Measurements from ENCODE around the gene ATP9A. TPM values are rescaled to one million over a fixed set of nuclear protein-coding genes. Genes with fewer than 3 reads are reported as not detected.
A peak's percentile ranks its signal among the peaks of the same experiment; 100 is the strongest.
"Not testable (repeated sequence)": the region's sequence is repeated elsewhere in the genome, so short reads cannot be mapped to it uniquely, and the experiment has no call there.

Gene ATP9A
- total RNA-seq, 3 donors from 2014 or later: 0.30 to 1.2 (median 1.0) TPM

DNA sequence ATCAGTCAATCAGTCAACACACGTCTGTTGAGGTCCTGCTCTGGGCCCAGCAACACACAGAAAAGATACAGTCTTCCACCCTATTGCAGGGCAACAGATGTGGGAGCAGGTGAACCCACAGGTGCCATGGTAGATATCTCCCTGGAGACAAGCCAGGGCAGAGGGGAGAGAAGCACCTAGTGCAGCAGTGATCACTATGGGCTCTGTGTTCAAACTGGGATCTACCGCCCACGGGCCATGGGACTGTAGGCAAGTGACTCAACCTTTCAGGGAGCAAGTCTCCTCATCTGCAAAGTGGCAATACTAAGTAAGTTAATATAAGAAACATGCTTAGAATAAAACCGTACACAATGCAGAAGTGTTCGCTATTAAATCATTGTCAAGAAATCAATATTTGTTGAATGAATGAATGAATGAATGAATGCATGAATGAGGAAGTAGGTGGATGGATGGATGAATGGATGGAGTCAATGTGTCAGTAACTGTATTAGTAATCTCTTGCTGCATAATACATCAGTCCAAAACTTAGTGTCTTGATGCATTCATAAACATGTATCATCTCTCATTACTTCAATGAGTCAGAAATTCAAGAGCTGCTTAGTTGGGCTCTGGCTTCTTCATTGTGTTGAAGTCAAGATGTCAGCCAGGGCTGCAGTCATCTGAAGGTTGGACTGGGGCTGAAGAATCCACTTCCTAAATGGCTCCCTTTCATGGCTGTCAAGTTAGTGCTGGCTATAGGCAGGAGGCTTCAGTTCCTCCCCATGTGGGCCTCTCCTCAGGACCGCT, 193.7 kb downstream of the ATP9A start:
- no peak overlapping the region for H3K4me3 Mint-ChIP-seq
- ATAC-seq (peak; percentile 92 to 95), DNase-seq (no peak)
- peaks cover 5% of the 10 kb centered on the region for H3K4me1 Mint-ChIP-seq (ENCODE audit: low read depth)
- H3K9me3 Mint-ChIP-seq: no peaks in the 10 kb centered on the region
- H3K27me3 Mint-ChIP-seq (ENCODE audit: low read depth): peaks cover 2% of the 10 kb centered on the region
- no peaks in the 10 kb centered on the region for H3K36me3 Mint-ChIP-seq (ENCODE audit: insufficient read depth)

GRCh38 chr20:51573576-51574243, 194.5 kb downstream of the ATP9A start:
- Mint-ChIP-seq H3K27me3 (ENCODE audit: low read depth) (peaks cover 2% of the 10 kb centered on the region), H3K9me3 (no peaks in the 10 kb centered on the region), H3K4me3 (no peak overlapping the region), H3K36me3 (ENCODE audit: insufficient read depth) (no peaks in the 10 kb centered on the region), H3K4me1 (ENCODE audit: low read depth) (peaks cover 5% of the 10 kb centered on the region)
- ATAC-seq (no peak), DNase-seq (no peak)

DNA sequence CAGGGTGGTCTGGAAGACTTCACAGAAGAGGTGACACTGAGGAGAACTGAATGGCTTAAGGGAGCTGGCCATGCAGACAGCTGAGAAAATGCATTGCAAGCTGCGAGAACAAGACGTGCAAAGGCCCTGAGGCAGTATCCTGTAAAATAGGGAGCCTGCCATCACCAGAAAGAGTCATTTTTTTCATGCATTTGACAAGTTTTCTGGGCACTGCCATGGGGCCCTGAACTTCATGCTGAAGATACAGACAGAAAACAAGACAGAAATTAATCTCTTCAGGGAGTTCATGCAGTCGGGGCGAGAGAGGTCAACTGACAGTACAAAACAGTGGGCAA, 196.8 kb downstream of the ATP9A start:
- no peak for DNase-seq
- no peaks in the 10 kb centered on the region for H3K36me3 Mint-ChIP-seq (ENCODE audit: insufficient read depth)
- no peak overlapping the region for H3K4me3 Mint-ChIP-seq
- peaks cover 6% of the 10 kb centered on the region for H3K9me3 Mint-ChIP-seq
- peaks cover 6% of the 10 kb centered on the region for H3K27me3 Mint-ChIP-seq (ENCODE audit: low read depth)
- no peak for ATAC-seq
- H3K4me1 Mint-ChIP-seq (ENCODE audit: low read depth): peaks cover 5% of the 10 kb centered on the region

DNA sequence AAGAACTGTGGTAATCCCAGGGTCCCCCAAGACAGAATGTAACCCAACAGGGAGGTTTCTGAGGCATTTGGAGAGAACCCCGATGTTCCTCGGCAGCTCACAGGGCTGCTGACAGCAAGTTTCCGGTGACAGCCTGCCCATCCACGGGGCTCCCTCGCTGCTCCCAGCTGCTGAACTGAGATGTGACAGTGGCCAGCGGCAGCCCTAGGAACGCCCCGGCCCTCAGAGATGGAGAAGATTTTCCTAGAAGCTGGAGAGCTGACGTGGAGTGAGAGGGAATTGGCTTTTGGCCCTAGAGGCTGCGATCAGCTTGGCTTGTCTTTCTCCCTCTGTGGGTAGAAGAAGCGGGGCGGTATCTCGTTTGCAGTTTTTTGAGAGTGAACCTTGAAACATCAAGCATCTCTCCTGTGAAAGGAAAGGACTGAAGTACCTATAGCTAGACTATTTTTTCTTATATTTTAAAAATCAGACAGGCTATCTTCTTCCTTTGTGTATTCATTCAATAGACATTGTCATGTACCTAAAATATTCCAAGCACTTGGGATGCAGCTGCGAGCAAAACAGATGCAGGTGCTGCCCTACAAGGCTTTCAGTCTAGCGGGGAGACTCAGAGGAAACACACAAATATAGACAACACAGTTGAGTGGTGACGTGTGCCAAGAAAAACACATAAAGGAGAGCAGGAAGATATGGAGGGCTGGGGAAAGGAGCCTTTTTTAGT, 197.3 kb downstream of the ATP9A start:
- Mint-ChIP-seq H3K27me3 (ENCODE audit: low read depth) (peaks cover 6% of the 10 kb centered on the region), H3K36me3 (ENCODE audit: insufficient read depth) (no peaks in the 10 kb centered on the region), H3K4me3 (no peak overlapping the region), H3K4me1 (ENCODE audit: low read depth) (peaks cover 5% of the 10 kb centered on the region), H3K9me3 (peaks cover 6% of the 10 kb centered on the region)
- ATAC-seq: no peak
- DNase-seq: no peak

- no peaks in the 10 kb centered on the region for H3K36me3 Mint-ChIP-seq (ENCODE audit: insufficient read depth)
- H3K27me3 Mint-ChIP-seq (ENCODE audit: low read depth): peaks cover 6% of the 10 kb centered on the region
- DNase-seq (no peak), ATAC-seq (no peak)
- peaks cover 6% of the 10 kb centered on the region for H3K9me3 Mint-ChIP-seq
- peaks cover 5% of the 10 kb centered on the region for H3K4me1 Mint-ChIP-seq (ENCODE audit: low read depth)
- H3K4me3 Mint-ChIP-seq: no peak overlapping the region
These were observed 198.1 kb downstream of the ATP9A start for GRCh38 chr20:51569815-51570738.

DNA sequence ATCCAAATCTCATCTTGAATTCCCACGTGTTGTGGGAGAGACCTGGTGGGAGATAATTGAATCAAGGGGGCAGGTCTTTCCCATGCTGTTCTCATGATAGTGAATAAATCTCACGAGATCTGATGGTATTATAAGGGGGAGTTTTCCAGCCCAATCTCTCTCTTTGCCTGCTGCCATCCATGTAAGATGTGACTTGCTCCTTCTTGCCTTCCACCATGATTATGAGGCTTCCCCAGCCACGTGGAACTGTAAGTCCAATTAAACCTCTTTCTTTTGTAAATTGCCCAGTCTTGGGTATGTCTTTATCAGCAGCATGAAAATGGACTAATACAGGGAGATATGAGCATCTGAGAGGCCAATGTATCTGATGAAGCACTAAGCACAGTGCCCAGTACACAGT, 199.7 kb downstream of the ATP9A start:
- not testable (repeated sequence) for DNase-seq; H3K9me3 Mint-ChIP-seq; ATAC-seq; H3K4me3 Mint-ChIP-seq; H3K4me1 Mint-ChIP-seq (ENCODE audit: low read depth); H3K36me3 Mint-ChIP-seq (ENCODE audit: insufficient read depth)
- peaks cover 16% of the 10 kb centered on the region for H3K27me3 Mint-ChIP-seq (ENCODE audit: low read depth)

DNA sequence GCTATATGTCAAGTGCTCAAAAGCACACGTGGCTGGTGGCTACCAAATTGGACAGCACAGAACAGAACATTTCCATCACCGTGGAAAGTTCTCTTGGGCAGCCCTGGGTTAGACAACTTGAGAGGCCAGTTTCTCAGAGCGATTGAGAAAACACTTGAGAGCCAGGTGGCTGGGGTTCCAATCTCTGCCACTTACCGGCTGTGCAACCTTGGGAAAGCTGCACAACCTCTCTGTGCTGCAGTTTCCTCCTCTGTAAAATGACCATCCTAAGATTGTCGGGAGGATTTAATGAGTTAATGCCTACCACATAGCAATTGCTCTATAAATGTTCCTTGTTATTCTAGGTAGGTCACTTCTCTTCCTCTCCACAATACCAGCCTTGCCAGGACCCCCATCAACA, 200.6 kb downstream of the ATP9A start:
- H3K27me3 Mint-ChIP-seq (ENCODE audit: low read depth): peaks cover 25% of the 10 kb centered on the region
- ATAC-seq (no peak), DNase-seq (no peak)
- H3K4me3 Mint-ChIP-seq: no peak overlapping the region
- no peaks in the 10 kb centered on the region for H3K36me3 Mint-ChIP-seq (ENCODE audit: insufficient read depth)
- H3K4me1 Mint-ChIP-seq (ENCODE audit: low read depth): no peaks in the 10 kb centered on the region
- peaks cover 6% of the 10 kb centered on the region for H3K9me3 Mint-ChIP-seq

DNA sequence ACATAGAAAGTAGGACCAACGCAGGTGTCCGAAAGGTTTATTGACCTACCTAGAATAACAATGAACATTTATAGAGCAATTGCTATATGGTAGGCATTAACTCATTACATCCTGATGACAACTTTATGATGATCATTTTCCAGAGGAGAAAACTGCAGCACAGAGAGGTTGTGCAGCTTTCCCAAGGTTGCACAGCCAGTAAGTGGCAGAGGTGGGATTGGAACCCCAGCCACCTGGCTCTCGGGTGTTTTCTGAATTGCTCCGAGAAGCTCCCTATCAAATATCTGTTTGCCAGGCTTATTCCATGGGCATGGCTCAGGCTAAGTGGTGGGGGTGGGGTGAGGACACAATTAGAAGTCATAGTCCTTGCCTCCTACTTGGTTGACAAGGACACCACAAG, 201.6 kb downstream of the ATP9A start:
- H3K4me1 Mint-ChIP-seq (ENCODE audit: low read depth): peaks cover 3% of the 10 kb centered on the region
- peaks cover 6% of the 10 kb centered on the region for H3K9me3 Mint-ChIP-seq
- H3K4me3 Mint-ChIP-seq: no peak overlapping the region
- no peaks in the 10 kb centered on the region for H3K36me3 Mint-ChIP-seq (ENCODE audit: insufficient read depth)
- DNase-seq (no peak), ATAC-seq (no peak)
- peaks cover 28% of the 10 kb centered on the region for H3K27me3 Mint-ChIP-seq (ENCODE audit: low read depth)

DNA sequence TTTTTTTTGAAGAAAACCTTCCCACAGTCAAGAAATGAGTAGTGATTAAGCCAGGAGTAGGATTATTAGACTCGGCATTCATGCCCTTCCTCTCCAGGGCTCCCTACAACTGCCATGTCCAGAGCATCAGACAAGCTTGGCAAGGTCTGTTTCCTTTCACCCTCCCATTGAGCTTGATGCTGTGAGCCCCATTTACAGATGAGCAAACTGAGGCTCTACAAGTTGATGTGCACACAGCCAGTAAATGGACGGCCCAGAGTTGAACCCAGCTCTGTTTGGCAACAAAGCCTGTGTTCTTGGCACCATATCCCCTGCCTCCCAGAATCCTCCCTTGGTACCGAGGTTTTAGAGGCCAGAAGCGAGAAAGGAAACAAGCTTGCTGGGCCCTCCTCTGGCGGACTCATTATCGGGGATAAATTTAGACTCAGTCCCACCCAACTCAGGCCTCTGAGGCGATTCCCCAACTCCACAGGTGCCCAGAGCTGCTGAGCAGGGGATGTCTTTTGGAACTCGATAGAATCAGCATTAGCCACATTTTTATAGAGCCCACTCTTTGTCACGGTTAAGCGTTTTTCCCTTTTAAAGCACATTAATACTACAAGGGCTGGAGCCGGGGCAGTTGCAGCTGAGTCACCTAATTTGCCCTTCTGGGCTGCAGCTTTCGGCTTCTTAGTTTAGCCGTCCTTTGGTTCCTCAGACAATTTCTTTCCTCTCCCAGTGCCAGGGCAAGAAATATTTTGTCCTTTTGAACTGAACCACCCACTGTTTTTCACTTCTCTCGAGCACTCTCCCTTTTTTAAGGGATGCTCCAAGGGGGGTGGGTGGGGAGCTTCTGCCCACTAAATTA, 202.7 kb downstream of the ATP9A start:
- no peaks in the 10 kb centered on the region for H3K36me3 Mint-ChIP-seq (ENCODE audit: insufficient read depth)
- DNase-seq (no peak), ATAC-seq (no peak)
- peaks cover 13% of the 10 kb centered on the region for H3K4me1 Mint-ChIP-seq (ENCODE audit: low read depth)
- H3K27me3 Mint-ChIP-seq (ENCODE audit: low read depth): peaks cover 35% of the 10 kb centered on the region
- no peak overlapping the region for H3K4me3 Mint-ChIP-seq
- peaks cover 6% of the 10 kb centered on the region for H3K9me3 Mint-ChIP-seq

GRCh38 chr20:51563486-51564332, 204.5 kb downstream of the ATP9A start:
- peak; percentile 38 to 39 for ATAC-seq
- Mint-ChIP-seq H3K9me3 (peaks cover 6% of the 10 kb centered on the region), H3K4me3 (peak overlapping the region; percentile 19), H3K4me1 (ENCODE audit: low read depth) (peaks cover 13% of the 10 kb centered on the region), H3K27me3 (ENCODE audit: low read depth) (peaks cover 53% of the 10 kb centered on the region), H3K36me3 (ENCODE audit: insufficient read depth) (no peaks in the 10 kb centered on the region)
- no peak for DNase-seq

- Mint-ChIP-seq H3K27me3 (ENCODE audit: low read depth) (peaks cover 53% of the 10 kb centered on the region), H3K9me3 (peaks cover 3% of the 10 kb centered on the region), H3K4me3 (peak overlapping the region; percentile 62), H3K4me1 (ENCODE audit: low read depth) (peaks cover 13% of the 10 kb centered on the region), H3K36me3 (ENCODE audit: insufficient read depth) (no peaks in the 10 kb centered on the region)
- ATAC-seq: no peak
- no peak for DNase-seq
These were observed 205.1 kb downstream of the ATP9A start for GRCh38 chr20:51563174-51563485.

DNA sequence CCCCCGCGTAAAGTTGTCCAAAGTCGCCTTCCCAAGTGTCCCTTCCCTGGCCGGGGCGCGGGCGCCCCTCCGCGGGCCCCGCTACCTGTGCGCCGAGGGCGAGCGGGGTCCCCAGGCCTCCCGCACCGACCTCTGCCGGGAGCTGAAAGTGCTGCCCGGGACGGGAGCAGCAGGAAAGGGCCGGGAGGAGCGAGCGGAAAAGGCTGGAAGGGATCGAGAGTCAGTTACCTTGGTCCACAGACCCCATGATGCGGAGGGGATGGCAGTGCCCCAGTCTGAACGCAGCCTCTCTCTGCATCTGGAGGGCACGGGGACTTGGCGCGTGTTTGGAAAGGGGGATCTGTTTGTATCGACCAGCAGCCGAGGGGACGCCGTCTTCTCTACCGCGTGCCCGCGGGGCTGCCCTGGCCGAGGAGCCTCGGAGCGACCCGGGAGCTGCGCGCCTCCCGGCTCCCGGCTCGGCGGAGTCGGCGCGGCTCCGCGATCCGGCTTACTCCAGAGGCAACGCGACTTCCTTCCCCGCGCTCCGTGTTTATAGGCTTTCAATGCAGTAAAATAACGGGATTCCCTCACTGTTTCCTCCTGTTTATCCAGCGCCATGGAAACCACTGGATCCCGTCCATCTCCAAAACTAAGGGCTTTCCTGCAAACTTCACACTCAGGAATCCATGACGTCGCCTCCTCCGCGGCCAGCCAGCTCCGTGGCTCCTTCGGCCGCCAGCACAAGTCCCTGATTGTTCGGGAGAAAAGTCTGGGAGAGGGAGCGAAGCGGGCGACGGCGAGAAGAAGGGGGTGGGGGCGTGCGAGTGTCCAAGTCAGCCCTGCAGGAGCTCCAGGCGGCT, 205.6 kb downstream of the ATP9A start:
- Mint-ChIP-seq H3K4me3 (peak overlapping the region; percentile 69), H3K9me3 (no peaks in the 10 kb centered on the region), H3K36me3 (ENCODE audit: insufficient read depth) (no peaks in the 10 kb centered on the region), H3K4me1 (ENCODE audit: low read depth) (peaks cover 13% of the 10 kb centered on the region), H3K27me3 (ENCODE audit: low read depth) (peaks cover 55% of the 10 kb centered on the region)
- ATAC-seq (peak; percentile 60 to 61), DNase-seq (no peak)
